ENCODE measurements around the gene IL17F. TPM values are rescaled to one million over a fixed set of nuclear protein-coding genes. Genes with fewer than 3 reads are reported as not detected.
"Not testable (repeated sequence)": the region's sequence is repeated elsewhere in the genome, so short reads cannot be mapped to it uniquely, and the experiment has no call there.

Gene IL17F
- total and polyA plus RNA-seq, 7 experiments from 2014 or later = 0.48 TPM; not detected in 6

GRCh38 chr6:52209770-52210169 is 34.5 kb downstream of the IL17F start:
- H3K36me3 Mint-ChIP-seq = no peaks in the 10 kb centered on the region
- intact Hi-C loops (cut with micrococcal nuclease) = no loop called here
- H3K4me1 Mint-ChIP-seq = peaks cover 1 to 11% (median 11%) of the 10 kb centered on the region in 7 donors
- CTCF ChIA-PET = interaction anchor here (0.7 kb wide), 1 partner anchor 196 kb away, joined by 3 read pairs; no protein-coding TSS in a partner anchor
- H3K27ac Mint-ChIP-seq = no peak overlapping the region
- H3K9me3 Mint-ChIP-seq = peaks cover 0 to 5% (median 0%) of the 10 kb centered on the region in 11 donors
- Histone ChIP-seq H3K4me3 (ENCODE audit: low read length) (no peak overlapping the region), H3K27me3 (ENCODE audit: control insufficient read depth in 2 of 2, insufficient read depth in 2 of 2, low read length in 2 of 2) (no peaks in the 10 kb centered on the region), H3K9me3 (ENCODE audit: control insufficient read depth in 2 of 3, low read length in 3 of 3) (no peaks in the 10 kb centered on the region), H3K27ac (ENCODE audit: low read depth, low read length) (no peak overlapping the region), H3K4me1 (ENCODE audit: control insufficient read depth in 2 of 2, insufficient read depth in 2 of 2, low read length in 2 of 2) (no peaks in the 10 kb centered on the region), H3K36me3 (ENCODE audit: control insufficient read depth in 2 of 3, insufficient read depth in 3 of 3, low read length in 3 of 3) (no peaks in the 10 kb centered on the region)
- DNase-seq (no peak), ATAC-seq (no peak)
- peaks cover 0 to 35% (median 13%) of the 10 kb centered on the region in 5 donors for H3K27me3 Mint-ChIP-seq
- no peak overlapping the region for H3K4me3 Mint-ChIP-seq
- POLR2A ChIA-PET = no interaction called here

GRCh38 chr6:52208612-52209011 is 35.7 kb downstream of the IL17F start:
- ChIA-PET CTCF (no interaction called here), POLR2A (no interaction called here)
- Histone ChIP-seq H3K4me1 (ENCODE audit: control insufficient read depth in 2 of 2, insufficient read depth in 2 of 2, low read length in 2 of 2) (no peaks in the 10 kb centered on the region), H3K27ac (ENCODE audit: low read depth, low read length) (no peak overlapping the region), H3K4me3 (ENCODE audit: low read length) (no peak overlapping the region), H3K27me3 (ENCODE audit: control insufficient read depth in 2 of 2, insufficient read depth in 2 of 2, low read length in 2 of 2) (no peaks in the 10 kb centered on the region), H3K9me3 (ENCODE audit: control insufficient read depth in 2 of 3, low read length in 3 of 3) (no peaks in the 10 kb centered on the region), H3K36me3 (ENCODE audit: control insufficient read depth in 2 of 3, insufficient read depth in 3 of 3, low read length in 3 of 3) (no peaks in the 10 kb centered on the region)
- H3K27ac Mint-ChIP-seq = no peak overlapping the region
- no peak for DNase-seq
- H3K36me3 Mint-ChIP-seq = no peaks in the 10 kb centered on the region
- peaks cover 0 to 35% (median 13%) of the 10 kb centered on the region in 5 donors for H3K27me3 Mint-ChIP-seq
- H3K4me3 Mint-ChIP-seq = no peak overlapping the region
- intact Hi-C loops (cut with micrococcal nuclease) = no loop called here
- no peak for ATAC-seq
- H3K9me3 Mint-ChIP-seq = peaks cover 0 to 5% (median 0%) of the 10 kb centered on the region in 11 donors
- H3K4me1 Mint-ChIP-seq = peaks cover 1 to 11% (median 11%) of the 10 kb centered on the region in 7 donors

GRCh38 chr6:52207066-52207465 is 37.2 kb downstream of the IL17F start:
- Histone ChIP-seq H3K4me3 (ENCODE audit: low read length) (no peak overlapping the region), H3K9me3 (ENCODE audit: control insufficient read depth in 2 of 3, low read length in 3 of 3) (no peaks in the 10 kb centered on the region), H3K4me1 (ENCODE audit: control insufficient read depth in 2 of 2, insufficient read depth in 2 of 2, low read length in 2 of 2) (no peaks in the 10 kb centered on the region), H3K36me3 (ENCODE audit: control insufficient read depth in 2 of 3, insufficient read depth in 3 of 3, low read length in 3 of 3) (no peaks in the 10 kb centered on the region), H3K27me3 (ENCODE audit: control insufficient read depth in 2 of 2, insufficient read depth in 2 of 2, low read length in 2 of 2) (no peaks in the 10 kb centered on the region), H3K27ac (ENCODE audit: low read depth, low read length) (no peak overlapping the region)
- no peak overlapping the region for H3K4me3 Mint-ChIP-seq
- intact Hi-C loops (cut with micrococcal nuclease) = no loop called here
- no peaks in the 10 kb centered on the region for H3K4me1 Mint-ChIP-seq
- no peak for DNase-seq
- peaks cover 0 to 7% (median 0%) of the 10 kb centered on the region in 11 donors for H3K9me3 Mint-ChIP-seq
- H3K27ac Mint-ChIP-seq = no peak overlapping the region
- ChIA-PET POLR2A (no interaction called here), CTCF (no interaction called here)
- peaks cover 0 to 31% (median 8%) of the 10 kb centered on the region in 5 donors for H3K27me3 Mint-ChIP-seq
- H3K36me3 Mint-ChIP-seq = no peaks in the 10 kb centered on the region
- no peak for ATAC-seq

- Histone ChIP-seq H3K9me3 (ENCODE audit: control insufficient read depth in 2 of 3, low read length in 3 of 3) (peaks cover 0 to 6% (median 0%) of the 10 kb centered on the region in 3 experiments), H3K27ac (ENCODE audit: low read depth, low read length) (no peak overlapping the region), H3K36me3 (ENCODE audit: control insufficient read depth in 2 of 3, insufficient read depth in 3 of 3, low read length in 3 of 3) (no peaks in the 10 kb centered on the region), H3K4me1 (ENCODE audit: control insufficient read depth in 2 of 2, insufficient read depth in 2 of 2, low read length in 2 of 2) (no peaks in the 10 kb centered on the region), H3K4me3 (ENCODE audit: low read length) (no peak overlapping the region), H3K27me3 (ENCODE audit: control insufficient read depth in 2 of 2, insufficient read depth in 2 of 2, low read length in 2 of 2) (no peaks in the 10 kb centered on the region)
- Mint-ChIP-seq H3K4me1 (no peaks in the 10 kb centered on the region), H3K36me3 (peaks cover 0 to 14% (median 0%) of the 10 kb centered on the region in 5 donors), H3K9me3 (peaks cover 7 to 45% (median 29%) of the 10 kb centered on the region in 11 donors), H3K27ac (no peak overlapping the region), H3K27me3 (peaks cover 4 to 18% (median 12%) of the 10 kb centered on the region in 5 donors), H3K4me3 (no peak overlapping the region)
- CTCF ChIA-PET = no interaction called here
- no peak for ATAC-seq
- POLR2A ChIA-PET = no interaction called here
- intact Hi-C loops (cut with micrococcal nuclease) = no loop called here
- DNase-seq = no peak
Measured at GRCh38 chr6:52201493-52201892, 42.8 kb downstream of the IL17F start.

GRCh38 chr6:52201046-52201445 is 43.3 kb downstream of the IL17F start:
- no peaks in the 10 kb centered on the region for H3K27me3 ChIP-seq (ENCODE audit: control insufficient read depth in 2 of 2, insufficient read depth in 2 of 2, low read length in 2 of 2)
- H3K36me3 Mint-ChIP-seq = peaks cover 0 to 14% (median 0%) of the 10 kb centered on the region in 5 donors
- peaks cover 4 to 18% (median 12%) of the 10 kb centered on the region in 5 donors for H3K27me3 Mint-ChIP-seq
- no peak overlapping the region for H3K4me3 Mint-ChIP-seq
- no peaks in the 10 kb centered on the region for H3K36me3 ChIP-seq (ENCODE audit: control insufficient read depth in 2 of 3, insufficient read depth in 3 of 3, low read length in 3 of 3)
- peaks cover 7 to 45% (median 29%) of the 10 kb centered on the region in 11 donors for H3K9me3 Mint-ChIP-seq
- POLR2A ChIA-PET = no interaction called here
- no peak overlapping the region for H3K4me3 ChIP-seq (ENCODE audit: low read length)
- CTCF ChIA-PET = no interaction called here
- H3K27ac Mint-ChIP-seq = no peak overlapping the region
- H3K27ac ChIP-seq (ENCODE audit: low read depth, low read length) = no peak overlapping the region
- no peak for DNase-seq
- no peak for ATAC-seq
- no peaks in the 10 kb centered on the region for H3K4me1 ChIP-seq (ENCODE audit: control insufficient read depth in 2 of 2, insufficient read depth in 2 of 2, low read length in 2 of 2)
- intact Hi-C loops (cut with micrococcal nuclease) = no loop called here
- no peaks in the 10 kb centered on the region for H3K4me1 Mint-ChIP-seq
- H3K9me3 ChIP-seq (ENCODE audit: control insufficient read depth in 2 of 3, low read length in 3 of 3) = peaks cover 0 to 6% (median 0%) of the 10 kb centered on the region in 3 experiments

GRCh38 chr6:52200088-52200487 is 44.2 kb downstream of the IL17F start:
- CTCF ChIA-PET; H3K4me1 Mint-ChIP-seq; H3K4me3 Mint-ChIP-seq; intact Hi-C loops (cut with micrococcal nuclease); DNase-seq; H3K27ac Mint-ChIP-seq; H3K4me1 ChIP-seq (ENCODE audit: control insufficient read depth in 2 of 2, insufficient read depth in 2 of 2, low read length in 2 of 2); POLR2A ChIA-PET; H3K4me3 ChIP-seq (ENCODE audit: low read length); H3K9me3 ChIP-seq (ENCODE audit: control insufficient read depth in 2 of 3, low read length in 3 of 3); H3K27me3 ChIP-seq (ENCODE audit: control insufficient read depth in 2 of 2, insufficient read depth in 2 of 2, low read length in 2 of 2); ATAC-seq; H3K27ac ChIP-seq (ENCODE audit: low read depth, low read length); H3K36me3 ChIP-seq (ENCODE audit: control insufficient read depth in 2 of 3, insufficient read depth in 3 of 3, low read length in 3 of 3): not testable (repeated sequence)
- Mint-ChIP-seq H3K9me3 (peaks cover 7 to 45% (median 29%) of the 10 kb centered on the region in 11 donors), H3K36me3 (peaks cover 0 to 14% (median 0%) of the 10 kb centered on the region in 5 donors), H3K27me3 (peaks cover 4 to 21% (median 12%) of the 10 kb centered on the region in 5 donors)

GRCh38 chr6:52195886-52196285 is 48.4 kb downstream of the IL17F start:
- DNase-seq (no peak), ATAC-seq (no peak)
- peaks cover 6 to 30% (median 22%) of the 10 kb centered on the region in 11 donors for H3K9me3 Mint-ChIP-seq
- Histone ChIP-seq H3K27me3 (ENCODE audit: control insufficient read depth in 2 of 2, insufficient read depth in 2 of 2, low read length in 2 of 2) (no peaks in the 10 kb centered on the region), H3K9me3 (ENCODE audit: control insufficient read depth in 2 of 3, low read length in 3 of 3) (peaks cover 0 to 6% (median 0%) of the 10 kb centered on the region in 3 experiments), H3K4me1 (ENCODE audit: control insufficient read depth in 2 of 2, insufficient read depth in 2 of 2, low read length in 2 of 2) (no peaks in the 10 kb centered on the region), H3K36me3 (ENCODE audit: control insufficient read depth in 2 of 3, insufficient read depth in 3 of 3, low read length in 3 of 3) (no peaks in the 10 kb centered on the region), H3K4me3 (ENCODE audit: low read length) (no peak overlapping the region), H3K27ac (ENCODE audit: low read depth, low read length) (no peak overlapping the region)
- H3K27me3 Mint-ChIP-seq = peaks cover 7 to 43% (median 17%) of the 10 kb centered on the region in 5 donors
- POLR2A ChIA-PET = no interaction called here
- H3K27ac Mint-ChIP-seq = no peak overlapping the region
- intact Hi-C loops (cut with micrococcal nuclease) = no loop called here
- no peak overlapping the region for H3K4me3 Mint-ChIP-seq
- H3K4me1 Mint-ChIP-seq = no peaks in the 10 kb centered on the region
- CTCF ChIA-PET = no interaction called here
- peaks cover 0 to 14% (median 0%) of the 10 kb centered on the region in 5 donors for H3K36me3 Mint-ChIP-seq
